ENCODE measurements around the gene SNX5. TPM values are rescaled to one million over a fixed set of nuclear protein-coding genes. Genes with fewer than 3 reads are reported as not detected.

The SNX5 gene
- total and polyA plus RNA-seq, 9 of the 15 experiments (the other 6 are each of a cell fraction or from before 2014, with no cell fraction given), result 53.5 to 276 (median 160) TPM

DNA sequence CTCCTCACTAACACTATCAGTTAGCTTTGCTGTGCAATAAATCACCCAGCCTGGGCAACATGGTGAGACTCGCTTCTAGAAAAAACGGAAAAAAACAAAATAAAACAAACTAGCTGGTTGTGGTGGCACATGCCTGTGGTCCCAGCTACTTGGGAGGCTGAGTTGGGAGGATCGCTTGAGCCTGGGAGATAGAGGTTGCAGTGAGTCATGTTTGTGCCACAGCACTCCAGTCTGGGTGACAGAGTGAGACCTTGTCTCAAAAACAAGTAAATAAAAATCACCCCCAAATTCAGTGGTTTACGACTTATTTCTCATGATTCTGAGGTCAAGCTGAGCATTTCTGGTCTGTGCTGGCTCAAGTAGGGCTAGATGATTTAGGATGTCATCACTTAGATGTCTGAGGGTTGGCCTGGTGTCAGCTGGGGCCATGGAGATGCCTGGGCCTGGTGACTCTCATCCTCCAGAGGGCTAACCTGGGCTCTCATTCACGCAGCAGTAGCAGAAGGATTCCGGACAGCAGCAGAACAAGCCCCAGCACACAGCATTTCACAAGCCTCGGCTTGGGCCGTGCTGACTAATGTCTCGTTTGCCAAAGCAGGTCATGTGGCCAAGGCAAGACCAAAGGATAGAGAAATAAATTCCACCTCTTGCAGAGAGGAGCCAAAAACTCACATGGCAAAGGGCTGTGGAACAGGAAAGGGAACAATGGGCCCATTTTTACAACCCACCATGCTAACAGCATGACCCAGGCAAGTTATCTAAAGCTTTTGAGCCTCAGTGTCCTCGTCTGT, 32.7 kb upstream of the SNX5 start:
- H3K9me1 ChIP-seq (ENCODE audit: control insufficient read depth, insufficient read depth, low read length), result no peaks in the 10 kb centered on the region
- no peak overlapping the region for H3K4me3 ChIP-seq
- H3K36me3 ChIP-seq (ENCODE audit: control insufficient read depth, insufficient read depth, low read length), result no peaks in the 10 kb centered on the region
- 22% methylated on average over 5 of the region's 10 CpGs for WGBS (ENCODE audit: insufficient coverage, low coverage, missing lambda C conversion rate)
- no peaks in the 10 kb centered on the region for H3K9me3 ChIP-seq (replicated peaks; ENCODE audit: control insufficient read depth, insufficient read depth, low read depth, low read length)
- no peak overlapping the region for H2AFZ ChIP-seq (ENCODE audit: low read depth, low read length)
- H3K4me2 ChIP-seq (ENCODE audit: insufficient read depth, low read length), result no peak overlapping the region
- TF ChIP-seq NBN (IDR thresholded peaks at IDR 0.05; ENCODE audit: low read depth), result no peak
- TF ChIP-seq CEBPB (tag; IDR thresholded peaks at IDR 0.05), result no peak
- no peak for TF ChIP-seq PHB2 (IDR thresholded peaks at IDR 0.05; ENCODE audit: low read depth)
- no peak for TF ChIP-seq ETV6 (IDR thresholded peaks at IDR 0.05; ENCODE audit: borderline replicate concordance in 1 of 2, low read depth in 2 of 2, low read length in 1 of 2)
- TF ChIP-seq ETV6 (CRISPR knock-in tag; IDR thresholded peaks at IDR 0.05; ENCODE audit: borderline replicate concordance), result no peak
- TF ChIP-seq ZNF12 (CRISPR knock-in tag; IDR thresholded peaks at IDR 0.05), result no peak
- TF ChIP-seq STAG1 (CRISPR knock-in tag; IDR thresholded peaks at IDR 0.05; ENCODE audit: borderline replicate concordance), result no peak
- no peak for TF ChIP-seq SIN3A (IDR thresholded peaks at IDR 0.05; ENCODE audit: borderline replicate concordance in 2 of 2, control insufficient read depth in 1 of 2, low read depth in 2 of 2, low read length in 2 of 2)
- TF ChIP-seq ZKSCAN8 (CRISPR knock-in tag; IDR thresholded peaks at IDR 0.05), result no peak
- TF ChIP-seq NFXL1 (CRISPR knock-in tag; IDR thresholded peaks at IDR 0.05), result no peak
- TF ChIP-seq TCF7L2 (IDR thresholded peaks at IDR 0.05; ENCODE audit: low read depth, low read length), result no peak
- TF ChIP-seq, protein P1, sequence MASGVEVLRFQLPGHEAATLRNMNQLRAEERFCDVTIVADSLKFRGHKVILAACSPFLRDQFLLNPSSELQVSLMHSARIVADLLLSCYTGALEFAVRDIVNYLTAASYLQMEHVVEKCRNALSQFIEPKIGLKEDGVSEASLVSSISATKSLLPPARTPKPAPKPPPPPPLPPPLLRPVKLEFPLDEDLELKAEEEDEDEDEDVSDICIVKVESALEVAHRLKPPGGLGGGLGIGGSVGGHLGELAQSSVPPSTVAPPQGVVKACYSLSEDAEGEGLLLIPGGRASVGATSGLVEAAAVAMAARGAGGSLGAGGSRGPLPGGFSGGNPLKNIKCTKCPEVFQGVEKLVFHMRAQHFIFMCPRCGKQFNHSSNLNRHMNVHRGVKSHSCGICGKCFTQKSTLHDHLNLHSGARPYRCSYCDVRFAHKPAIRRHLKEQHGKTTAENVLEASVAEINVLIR (CRISPR knock-in tag; IDR thresholded peaks at IDR 0.05), result no peak
- TF ChIP-seq SRSF9 (IDR thresholded peaks at IDR 0.05; ENCODE audit: borderline replicate concordance, low read depth, low read length), result no peak
- TF ChIP-seq, protein P2, sequence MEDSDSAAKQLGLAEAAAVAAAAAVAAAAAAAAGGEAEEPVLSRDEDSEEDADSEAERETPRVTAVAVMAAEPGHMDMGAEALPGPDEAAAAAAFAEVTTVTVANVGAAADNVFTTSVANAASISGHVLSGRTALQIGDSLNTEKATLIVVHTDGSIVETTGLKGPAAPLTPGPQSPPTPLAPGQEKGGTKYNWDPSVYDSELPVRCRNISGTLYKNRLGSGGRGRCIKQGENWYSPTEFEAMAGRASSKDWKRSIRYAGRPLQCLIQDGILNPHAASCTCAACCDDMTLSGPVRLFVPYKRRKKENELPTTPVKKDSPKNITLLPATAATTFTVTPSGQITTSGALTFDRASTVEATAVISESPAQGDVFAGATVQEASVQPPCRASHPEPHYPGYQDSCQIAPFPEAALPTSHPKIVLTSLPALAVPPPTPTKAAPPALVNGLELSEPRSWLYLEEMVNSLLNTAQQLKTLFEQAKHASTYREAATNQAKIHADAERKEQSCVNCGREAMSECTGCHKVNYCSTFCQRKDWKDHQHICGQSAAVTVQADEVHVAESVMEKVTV (CRISPR knock-in tag; IDR thresholded peaks at IDR 0.05), result no peak
- no peak for TF ChIP-seq YBX1 (IDR thresholded peaks at IDR 0.05)
- no peak for TF ChIP-seq RUNX1 (IDR thresholded peaks at IDR 0.05; ENCODE audit: low read depth)
- no peaks in the 10 kb centered on the region; a peak in 1 of 5 replicates for H3K4me1 ChIP-seq (replicated peaks in 1 of 2; ENCODE audit: control insufficient read depth in 2 of 2, insufficient read depth in 2 of 2, low read length in 2 of 2)
- H4K20me1 ChIP-seq (replicated peaks; ENCODE audit: control insufficient read depth, insufficient read depth, low read length), result no peaks in the 10 kb centered on the region
- BruUV-seq (replicated peaks), result no TSS peak
- no peak overlapping the region for H3K27ac ChIP-seq (ENCODE audit: extremely low read depth, low read depth, low read length)
- no peak overlapping the region for H3K9ac ChIP-seq (ENCODE audit: insufficient read depth in 1 of 2, low read depth in 2 of 2, low read length in 2 of 2)
- ChIA-PET POLR2A (no interaction called here), CTCF (ENCODE audit: low intra/inter-chr PET ratio) (no interaction called here)
- in situ Hi-C loops (cut with MboI) (no loop called here), intact Hi-C loops (cut with micrococcal nuclease) (no loop called here)
- peaks cover 6 to 7% of the 10 kb centered on the region in 2 experiments; a peak in 3 of 5 replicates for H3K27me3 ChIP-seq (ENCODE audit: control insufficient read depth in 2 of 2, insufficient read depth in 2 of 2, low read length in 2 of 2)
- FAIRE-seq (no peak), ATAC-seq (peak; percentile 35; the same call in 2 of the 3 replicates), DNase-seq (ENCODE audit: extremely low read depth in 1 of 4, low spot score in 3 of 4) (no peak)
- no peaks in the 10 kb centered on the region for H3K79me2 ChIP-seq (ENCODE audit: control insufficient read depth, insufficient read depth, low read length)

Data from K562 (cell line).